Renal cortex interstitium (tissue), 11 donors: ENCODE results near the gene GRM8. TPM values are rescaled to one million over a fixed set of nuclear protein-coding genes. Genes with fewer than 3 reads are reported as not detected.

Source experiments
- DNase-seq, 11 donors: peaks; one replicate each; pipeline ENCODE4 v3.0.0-alpha.2; 2013; ENCODE audit warnings: low read depth in 9 of 11, low spot score in 4 of 11; ENCODE audit errors: extremely low read depth in 1 of 11
- polyA plus RNA-seq, 3 donors: library from polyadenylated mRNA; unstranded; fragments of 120-200 nt; gene quantifications; one replicate each; pipeline ENCODE4 v1.2.1, GENCODE V29; 2013; ENCODE audit not compliant: insufficient read length in 3 of 3

The GRM8 gene
- polyA plus RNA-seq, 3 donors: 8.1 to 9.4 (median 8.7) TPM

DNA sequence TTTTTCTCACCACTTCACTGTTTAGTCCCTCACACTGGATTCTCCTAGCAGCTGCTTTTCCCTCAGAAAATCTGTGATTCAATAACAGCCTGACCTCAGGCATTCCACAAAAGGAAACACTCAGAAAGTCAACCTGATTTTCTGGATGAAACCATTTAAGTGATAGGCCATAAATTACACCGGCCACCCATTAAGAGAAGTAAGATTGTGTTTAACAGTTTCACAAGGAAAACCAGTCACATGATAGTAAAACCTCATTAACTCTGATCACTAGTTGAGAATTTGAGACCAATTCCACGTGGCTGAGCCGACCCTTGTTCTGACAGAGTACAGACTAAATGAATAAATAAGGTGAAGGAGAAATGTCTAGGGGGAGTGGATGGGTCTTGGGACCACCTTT is 7.7 kb downstream of the GRM8 start:
- peak in 4 of 11 donors; percentile 36 to 67 (median 47) for DNase-seq

DNA sequence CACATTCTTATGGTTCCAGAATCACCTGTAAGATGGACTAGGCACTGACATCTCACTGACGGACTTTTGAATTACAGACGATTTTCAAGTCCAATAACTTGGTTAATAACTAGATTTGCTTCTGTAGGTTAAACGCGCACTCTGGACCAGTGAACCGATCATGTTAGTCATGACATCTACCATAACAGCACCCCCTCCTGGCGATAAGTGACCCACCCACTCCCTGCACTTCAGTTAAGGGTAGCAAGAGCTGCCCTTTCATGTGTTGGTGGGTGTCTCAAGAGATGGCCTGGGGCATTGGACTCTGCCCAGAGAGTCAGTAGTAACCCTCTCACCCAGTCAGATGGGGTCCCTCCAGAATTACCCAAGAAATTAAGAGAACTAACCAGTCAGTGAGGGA is 12.9 kb downstream of the GRM8 start:
- DNase-seq: no peak

DNA sequence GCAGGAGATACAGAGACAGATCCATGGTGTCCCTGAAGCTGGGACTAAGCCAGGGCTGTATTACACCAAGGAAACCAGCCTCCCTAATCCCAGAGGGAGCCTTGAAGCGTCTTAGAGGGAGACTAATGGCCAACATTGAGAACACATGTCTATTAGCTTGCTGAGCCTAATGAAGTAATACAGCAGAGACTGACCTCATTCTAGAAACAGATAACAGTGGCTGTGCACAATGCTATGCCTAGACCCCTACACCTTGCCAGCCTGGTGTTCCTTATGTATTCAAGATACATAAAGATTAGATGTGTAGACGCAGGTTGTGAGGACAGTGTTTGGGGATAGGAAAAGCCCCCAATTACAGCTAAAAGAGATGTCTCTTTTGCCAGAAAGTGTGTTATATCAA is 19.1 kb downstream of the GRM8 start:
- DNase-seq: no peak

DNA sequence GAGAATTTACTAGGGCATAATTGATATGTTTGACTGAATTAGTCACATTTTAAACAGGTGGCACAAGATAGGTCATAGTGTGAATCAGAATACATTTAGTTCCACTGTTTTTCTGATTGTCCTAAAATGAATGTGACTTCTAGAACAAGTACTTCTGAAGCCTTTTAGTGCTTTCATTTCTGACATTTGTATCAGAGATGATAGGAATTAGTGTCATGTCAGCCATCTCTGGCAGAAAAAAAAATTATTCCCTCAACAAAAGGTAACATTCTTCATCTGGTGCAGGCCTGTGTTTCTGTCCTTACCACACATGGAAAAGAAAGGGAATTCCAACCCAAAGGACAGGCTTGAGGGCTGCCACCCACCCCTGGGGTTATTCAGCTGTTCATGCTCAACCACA is 21.3 kb downstream of the GRM8 start:
- DNase-seq: no peak

DNA sequence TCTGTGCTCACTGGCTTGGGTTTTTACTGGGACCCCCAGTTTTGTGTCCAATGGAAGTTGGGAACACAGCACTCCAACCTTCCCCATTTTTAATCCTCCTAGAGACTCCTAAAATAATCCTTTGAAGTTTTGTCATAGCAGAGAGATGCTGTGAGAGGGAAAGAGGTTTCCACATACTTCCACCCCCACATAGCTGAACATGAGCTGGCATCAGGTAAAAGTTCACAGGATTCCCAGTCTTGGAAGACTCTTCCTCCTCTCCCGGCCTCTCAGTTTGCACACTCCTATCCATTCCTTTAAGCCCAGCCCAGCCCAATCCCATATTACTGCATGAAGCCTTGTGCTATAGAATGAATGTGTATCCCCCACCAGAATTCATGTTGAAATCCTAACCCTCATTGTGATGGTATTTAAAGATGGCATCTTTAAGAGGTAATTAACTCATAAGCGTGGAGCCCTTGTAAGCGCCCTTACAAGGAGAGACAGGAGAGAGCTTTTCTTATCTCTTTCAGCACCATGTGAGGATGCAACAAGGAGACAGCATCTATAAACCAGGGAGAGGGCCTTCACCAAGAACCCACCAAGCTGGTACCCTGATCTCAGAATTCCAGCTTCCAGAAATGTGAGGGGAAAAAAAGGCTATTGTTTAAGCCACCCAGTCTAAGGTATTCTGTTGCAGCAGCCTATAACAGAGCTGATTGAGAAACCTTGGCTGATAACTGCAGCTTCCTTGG is 22.4 kb downstream of the GRM8 start:
- DNase-seq: no peak

DNA sequence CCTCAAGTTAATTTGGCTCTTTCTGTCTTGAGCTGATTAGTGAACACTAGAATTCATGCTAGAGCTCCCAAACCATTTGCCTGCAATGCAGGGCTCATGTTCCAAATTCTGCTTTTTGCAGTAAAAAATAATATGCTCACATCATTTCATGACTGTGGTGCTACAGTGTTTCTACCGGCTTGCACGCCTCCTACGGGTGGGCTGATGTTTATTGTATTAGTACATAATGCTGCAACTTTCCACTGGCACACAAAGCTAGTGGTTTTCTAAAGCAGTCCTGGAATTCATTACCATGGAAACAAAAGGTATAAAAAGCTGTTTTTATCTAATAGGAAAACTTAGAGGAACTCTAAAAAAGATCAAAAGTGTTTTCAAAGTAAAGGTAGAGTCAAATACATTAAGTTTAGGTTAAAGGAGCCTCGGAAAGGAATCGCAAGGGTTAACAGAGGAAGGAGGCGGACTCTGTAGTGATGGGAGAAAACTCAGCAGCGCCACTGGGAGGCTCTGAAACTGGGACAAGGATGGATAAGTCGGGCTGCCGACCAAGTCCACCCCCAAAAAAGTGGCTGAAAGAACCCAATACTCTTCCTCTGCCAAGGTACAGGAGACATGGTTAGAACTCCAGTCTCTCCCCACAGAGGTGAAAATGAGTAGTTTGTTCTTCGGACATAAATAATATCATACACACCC is 25.9 kb downstream of the GRM8 start:
- DNase-seq: no peak

DNA sequence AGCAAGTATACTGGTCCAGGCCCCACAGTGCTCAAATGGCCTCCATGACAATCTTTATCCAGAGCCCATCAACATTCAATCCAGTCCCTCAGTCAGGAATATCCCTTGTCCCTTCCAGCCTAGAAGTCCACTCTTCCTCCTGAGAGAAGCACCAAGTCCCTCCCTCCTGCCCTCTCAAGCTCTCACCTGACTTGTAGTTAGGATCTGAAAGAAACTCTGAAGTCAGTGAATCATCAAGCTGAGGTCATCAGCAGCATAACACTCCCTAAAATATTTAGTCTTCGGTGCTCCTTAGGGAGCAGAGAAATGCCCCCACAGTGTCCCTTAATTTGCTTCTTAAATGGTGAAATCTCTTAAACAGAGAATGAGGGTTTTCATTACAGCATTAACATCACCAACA is 31.0 kb downstream of the GRM8 start:
- no peak for DNase-seq

DNA sequence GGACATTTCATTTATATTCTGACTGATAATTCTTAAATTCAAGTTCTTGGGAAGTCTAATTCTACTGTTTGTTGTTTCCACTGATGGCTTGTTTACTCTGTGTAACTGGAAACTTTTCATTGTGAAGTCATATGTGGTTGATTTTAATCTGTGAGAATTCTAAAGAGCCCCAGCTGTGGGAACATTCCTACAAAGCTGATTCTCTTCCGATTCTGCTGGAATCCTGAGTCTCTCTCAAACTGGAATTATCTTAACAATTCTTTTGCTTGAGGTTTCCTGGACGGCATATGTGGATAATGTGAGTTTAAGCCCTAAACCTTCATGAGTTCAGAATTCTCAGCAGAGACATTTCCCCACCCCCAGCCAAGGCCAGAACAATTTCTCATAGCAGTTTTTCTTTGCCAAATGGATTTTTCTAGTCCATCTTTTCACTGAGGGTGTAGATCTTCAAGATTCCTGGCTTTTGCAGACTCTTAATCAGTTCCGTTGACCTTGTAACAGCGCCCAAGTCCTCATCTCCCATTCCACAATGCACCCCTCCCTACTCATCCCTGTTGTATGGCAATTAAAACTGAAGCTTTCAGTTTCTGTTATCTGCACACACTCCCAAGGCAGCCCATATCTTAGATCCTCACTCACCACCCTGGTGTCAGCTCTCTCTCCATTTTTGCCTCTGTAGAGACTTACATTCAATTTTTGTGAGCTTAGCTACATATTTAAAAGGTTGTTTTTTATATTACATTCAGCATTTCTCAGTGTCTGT is 37.6 kb downstream of the GRM8 start:
- DNase-seq: no peak

DNA sequence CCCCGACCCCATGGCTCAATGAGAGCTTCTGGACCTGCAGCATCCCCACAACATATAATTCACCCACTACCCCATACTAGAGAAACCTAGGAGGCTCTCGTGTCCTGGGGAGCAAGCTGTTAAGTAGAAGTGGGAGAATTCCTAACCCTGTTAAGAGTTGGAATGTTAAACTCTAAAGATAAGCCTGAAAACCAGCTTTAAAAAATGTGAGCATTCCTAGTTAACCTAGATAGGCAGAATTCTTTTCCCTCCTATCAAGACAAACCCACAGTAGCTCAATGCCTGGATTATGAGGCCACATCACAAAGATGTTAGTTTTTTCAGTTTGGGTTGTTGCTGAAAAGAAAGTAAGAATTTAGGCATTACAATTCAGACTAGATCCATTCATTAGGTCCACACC is 42.9 kb downstream of the GRM8 start:
- DNase-seq: no peak

DNA sequence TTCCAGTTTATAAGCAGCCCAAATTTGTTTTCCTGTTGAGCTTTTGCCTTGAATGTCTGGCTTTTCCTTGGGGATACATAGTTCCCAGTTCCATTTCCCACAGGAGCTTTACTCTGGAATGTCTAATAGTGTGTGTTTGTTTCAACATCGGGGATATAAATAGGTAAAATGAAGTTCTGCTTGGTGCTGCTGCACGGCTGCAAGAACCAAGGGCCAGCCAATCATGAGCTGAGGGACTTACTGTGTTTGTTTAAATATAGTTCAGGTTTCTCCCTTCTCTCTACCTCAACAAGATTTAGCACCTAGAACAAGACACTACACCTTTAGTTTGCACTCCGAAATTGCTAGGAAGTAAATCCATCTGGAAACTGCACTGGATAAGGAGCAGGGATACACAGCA is 43.9 kb downstream of the GRM8 start:
- no peak for DNase-seq

DNA sequence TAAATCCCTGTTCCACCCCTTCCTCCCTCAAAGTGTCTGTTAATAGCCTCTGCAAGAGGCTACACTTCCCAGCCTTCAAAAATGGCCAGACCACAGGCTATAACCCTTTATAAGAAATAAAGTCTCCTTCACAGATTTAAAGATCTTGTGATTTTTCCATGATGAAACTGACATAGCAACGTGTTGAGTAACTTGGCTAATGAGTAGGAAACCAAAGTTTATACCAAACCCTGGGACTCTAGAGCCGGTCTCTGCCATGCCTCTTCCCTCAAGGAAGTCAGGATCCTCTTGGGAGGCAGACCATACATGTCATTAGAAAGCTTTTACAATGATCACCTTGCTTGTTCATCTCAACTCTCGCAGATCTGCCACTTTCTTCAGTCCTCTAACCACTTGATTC is 44.4 kb downstream of the GRM8 start:
- DNase-seq: no peak

DNA sequence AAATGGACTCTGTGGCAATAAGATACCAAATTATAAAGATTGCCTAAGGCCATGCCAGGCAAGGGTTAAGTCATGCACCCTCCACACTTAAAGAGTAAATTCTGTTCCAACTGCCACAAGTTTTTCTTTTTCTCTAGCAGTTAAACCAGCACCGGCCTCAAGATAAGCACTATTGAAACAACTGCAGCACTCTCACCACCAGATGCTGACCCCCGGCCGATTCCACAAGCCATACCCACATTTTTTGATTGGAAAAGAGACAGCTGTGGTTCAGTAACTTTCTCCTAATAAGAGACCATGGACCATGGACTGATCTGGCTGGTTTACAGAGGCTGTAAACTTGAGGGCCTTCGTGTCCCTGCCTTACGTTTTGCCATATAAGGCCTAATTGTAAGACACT is 44.9 kb downstream of the GRM8 start:
- DNase-seq: no peak

DNA sequence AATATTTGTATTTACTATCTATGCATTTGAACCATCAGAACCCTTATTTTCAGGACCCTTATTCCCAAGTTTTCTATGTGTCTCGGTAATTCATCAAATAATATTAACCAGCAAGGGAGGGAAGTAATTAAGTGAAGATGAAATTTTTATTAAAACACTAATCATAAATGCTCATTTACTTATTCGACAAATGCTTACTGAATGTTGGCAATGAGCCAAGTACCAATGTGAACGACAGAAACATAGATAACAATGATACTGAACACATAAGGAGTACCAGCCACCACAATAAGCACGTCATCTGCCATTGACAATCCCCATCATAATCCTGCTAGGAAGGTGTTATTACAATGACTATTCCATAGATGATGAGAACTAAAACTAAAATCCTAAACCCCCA is 45.5 kb downstream of the GRM8 start:
- no peak for DNase-seq

DNA sequence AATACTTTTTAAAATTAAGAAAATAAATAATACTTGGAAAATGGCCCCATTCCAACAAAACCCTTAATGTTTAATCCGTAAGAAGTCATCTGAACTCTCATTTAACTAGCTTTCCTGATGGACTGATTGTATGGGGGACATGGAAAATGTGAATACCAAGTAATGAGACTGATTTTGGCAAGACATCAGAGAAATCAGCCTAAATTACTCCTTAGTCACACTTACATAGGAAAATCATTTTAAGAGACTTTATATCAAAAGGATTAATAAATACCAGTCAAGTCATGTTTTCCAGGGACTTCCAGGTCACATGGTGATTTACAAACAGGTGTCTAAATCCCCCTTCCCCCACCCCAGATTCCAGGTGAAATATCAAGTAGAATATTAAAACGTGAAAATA is 58.2 kb downstream of the GRM8 start:
- peak in 7 of 11 donors; percentile 4 to 23 (median 13) for DNase-seq

DNA sequence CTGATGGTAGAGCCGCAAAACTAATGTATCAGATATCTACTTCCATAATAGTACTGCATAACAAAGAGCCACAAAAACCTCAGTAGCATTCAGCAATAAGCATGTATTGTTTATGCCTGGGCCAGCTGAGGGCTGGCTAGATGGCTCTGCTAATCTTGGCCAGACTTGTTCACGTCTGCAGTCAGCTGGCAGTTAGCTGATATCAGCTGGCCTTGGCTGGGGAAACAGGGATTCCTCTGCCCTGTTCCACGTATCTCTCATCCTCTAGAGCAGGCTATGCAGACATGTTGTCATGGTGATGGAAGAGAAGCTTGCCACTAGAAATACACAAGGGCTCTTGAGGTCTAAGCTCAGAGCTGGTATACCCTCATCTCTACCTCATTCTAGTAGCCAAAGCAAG is 62.9 kb downstream of the GRM8 start:
- no peak for DNase-seq

DNA sequence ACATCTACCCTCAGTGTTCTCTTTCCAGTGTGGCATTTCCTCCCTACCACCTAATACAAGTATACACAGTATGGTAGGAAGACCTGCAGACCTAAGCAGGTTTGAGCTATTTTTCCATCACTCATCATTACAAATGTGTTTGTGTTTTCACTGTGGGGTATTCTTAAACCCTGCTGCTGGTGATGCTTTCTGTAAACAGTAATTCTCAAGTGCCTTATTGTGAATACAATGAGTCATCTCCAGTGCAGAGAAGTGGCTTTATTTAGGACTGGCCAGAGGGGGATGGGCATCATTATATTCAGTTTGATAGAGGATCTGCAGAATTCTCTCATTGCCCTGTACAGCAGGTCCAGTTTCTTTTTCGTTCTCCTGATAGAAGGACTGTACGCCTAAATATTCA is 63.7 kb downstream of the GRM8 start:
- no peak for DNase-seq

DNA sequence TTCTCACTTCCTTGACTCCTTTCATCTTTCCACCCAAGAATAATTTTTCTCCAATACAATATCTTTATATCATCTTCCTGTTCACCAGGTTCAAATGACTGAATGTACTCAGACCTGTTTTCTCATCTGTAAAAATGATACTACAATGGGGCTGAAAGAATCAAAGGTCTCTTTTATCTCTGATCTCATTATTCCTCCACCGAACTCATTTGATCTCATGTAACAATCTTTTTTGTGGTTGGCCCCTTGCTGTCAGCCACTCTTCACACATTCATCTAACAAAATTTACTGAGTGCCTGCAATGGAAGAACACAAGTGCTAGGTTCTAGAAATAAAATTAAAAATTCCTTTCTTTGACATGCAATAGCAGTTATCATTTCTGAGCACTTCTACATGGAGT is 65.0 kb downstream of the GRM8 start:
- DNase-seq: no peak

DNA sequence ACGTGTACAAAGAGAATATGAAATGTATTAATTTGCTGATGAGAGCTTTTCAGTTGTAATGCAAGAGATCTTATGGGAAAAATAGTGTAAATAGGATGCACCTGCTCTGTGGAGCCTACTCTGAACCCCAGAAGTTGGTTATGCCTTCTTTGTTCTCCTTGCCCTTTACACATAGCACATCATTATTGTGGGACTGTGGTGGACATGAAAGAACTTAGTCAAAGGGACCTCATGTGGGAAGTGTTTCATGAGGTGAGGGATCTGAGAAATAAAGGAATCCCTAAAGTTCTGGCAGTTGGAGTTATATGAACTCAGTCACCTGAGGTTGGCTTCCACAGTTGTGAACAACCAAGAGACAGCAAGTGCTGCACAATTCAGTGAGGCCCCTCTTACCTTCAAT is 66.1 kb downstream of the GRM8 start:
- DNase-seq: no peak

DNA sequence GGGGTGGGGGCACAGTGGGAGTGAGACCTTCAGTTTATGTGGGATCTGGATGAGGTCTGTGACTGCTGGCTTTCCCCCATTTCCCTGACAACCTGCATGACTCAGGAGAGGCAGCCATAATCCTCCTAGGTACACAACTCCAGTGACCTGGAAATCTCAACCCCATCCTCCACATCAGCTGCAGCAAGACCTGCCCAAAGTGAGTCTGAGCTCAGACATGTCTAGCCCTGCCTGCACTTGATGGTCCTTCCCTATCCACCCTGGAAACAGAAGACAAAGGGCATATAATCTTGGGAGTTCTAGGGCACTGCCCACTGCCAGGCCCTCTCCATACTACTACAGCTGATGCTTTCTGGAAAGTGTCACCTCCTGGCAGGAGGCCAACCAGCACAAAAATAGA is 75.6 kb downstream of the GRM8 start:
- DNase-seq: no peak

DNA sequence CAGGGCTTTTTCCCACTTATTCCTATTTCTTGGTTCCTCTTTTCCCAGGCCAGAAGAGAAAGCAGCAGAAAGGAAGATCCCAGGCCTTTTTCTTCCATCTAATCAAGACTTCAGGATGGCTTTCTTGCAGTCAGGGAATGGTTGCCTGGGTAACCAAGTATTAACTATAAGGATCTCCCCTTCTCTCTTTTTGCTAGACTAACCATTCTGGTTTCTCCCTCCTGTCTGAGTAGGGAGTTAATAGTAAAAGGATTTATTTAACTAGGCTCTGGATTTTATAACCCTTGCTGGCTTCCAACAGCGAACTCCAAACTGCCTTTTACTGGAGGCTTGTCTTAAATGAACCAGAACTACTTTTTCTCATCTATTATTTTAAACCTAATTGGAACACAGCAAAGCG is 90.4 kb downstream of the GRM8 start:
- DNase-seq: no peak
